ENCODE results near the gene PAM.

The PAM gene

GRCh38 chr5:102796498-102796897 is 41.4 kb downstream of the PAM start:
- no peak for DNase-seq (ENCODE audit: low spot score)
- Histone ChIP-seq H3K4me3 (no peak overlapping the region), H3K27ac (no peak overlapping the region)
- TF ChIP-seq, protein P1, sequence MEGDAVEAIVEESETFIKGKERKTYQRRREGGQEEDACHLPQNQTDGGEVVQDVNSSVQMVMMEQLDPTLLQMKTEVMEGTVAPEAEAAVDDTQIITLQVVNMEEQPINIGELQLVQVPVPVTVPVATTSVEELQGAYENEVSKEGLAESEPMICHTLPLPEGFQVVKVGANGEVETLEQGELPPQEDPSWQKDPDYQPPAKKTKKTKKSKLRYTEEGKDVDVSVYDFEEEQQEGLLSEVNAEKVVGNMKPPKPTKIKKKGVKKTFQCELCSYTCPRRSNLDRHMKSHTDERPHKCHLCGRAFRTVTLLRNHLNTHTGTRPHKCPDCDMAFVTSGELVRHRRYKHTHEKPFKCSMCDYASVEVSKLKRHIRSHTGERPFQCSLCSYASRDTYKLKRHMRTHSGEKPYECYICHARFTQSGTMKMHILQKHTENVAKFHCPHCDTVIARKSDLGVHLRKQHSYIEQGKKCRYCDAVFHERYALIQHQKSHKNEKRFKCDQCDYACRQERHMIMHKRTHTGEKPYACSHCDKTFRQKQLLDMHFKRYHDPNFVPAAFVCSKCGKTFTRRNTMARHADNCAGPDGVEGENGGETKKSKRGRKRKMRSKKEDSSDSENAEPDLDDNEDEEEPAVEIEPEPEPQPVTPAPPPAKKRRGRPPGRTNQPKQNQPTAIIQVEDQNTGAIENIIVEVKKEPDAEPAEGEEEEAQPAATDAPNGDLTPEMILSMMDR (IDR thresholded peaks at IDR 0.05) = no peak

DNA sequence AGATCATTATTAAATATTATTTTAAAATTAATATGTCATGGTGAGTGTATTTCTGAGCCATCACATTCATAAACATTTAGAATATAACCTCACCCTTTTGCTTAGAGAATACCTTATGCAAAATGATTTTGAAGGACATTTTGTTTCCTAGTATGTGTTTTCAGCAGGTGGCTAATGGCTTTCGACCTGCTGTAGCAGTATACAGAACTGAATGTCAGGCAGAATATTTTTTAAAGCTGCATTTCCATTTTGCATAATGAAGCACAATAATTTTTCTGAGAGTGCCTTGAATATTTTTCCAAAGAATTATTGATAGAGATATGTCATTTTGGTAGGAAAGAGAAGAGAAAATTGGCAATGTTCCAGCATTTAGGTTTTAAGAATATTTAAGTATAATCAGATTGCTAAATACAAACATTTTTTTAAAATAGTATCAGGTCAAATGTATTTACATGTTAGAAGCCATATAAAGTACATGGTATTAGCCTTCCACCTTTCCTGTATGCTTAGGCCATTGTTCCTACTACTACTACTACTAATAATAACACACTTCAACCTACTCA is 42.3 kb downstream of the PAM start:
- TF ChIP-seq, protein P1 (IDR thresholded peaks at IDR 0.05) = no peak
- no peak overlapping the region for H3K4me3 ChIP-seq
- DNase-seq (ENCODE audit: low spot score) = no peak
- no peak overlapping the region for H3K27ac ChIP-seq

- no peak for DNase-seq (ENCODE audit: low spot score)
- H3K4me3 ChIP-seq = no peak overlapping the region
- no peak overlapping the region for H3K27ac ChIP-seq
- TF ChIP-seq, protein P1 (IDR thresholded peaks at IDR 0.05) = no peak
Measured at GRCh38 chr5:102798104-102798785, 43.1 kb downstream of the PAM start.

DNA sequence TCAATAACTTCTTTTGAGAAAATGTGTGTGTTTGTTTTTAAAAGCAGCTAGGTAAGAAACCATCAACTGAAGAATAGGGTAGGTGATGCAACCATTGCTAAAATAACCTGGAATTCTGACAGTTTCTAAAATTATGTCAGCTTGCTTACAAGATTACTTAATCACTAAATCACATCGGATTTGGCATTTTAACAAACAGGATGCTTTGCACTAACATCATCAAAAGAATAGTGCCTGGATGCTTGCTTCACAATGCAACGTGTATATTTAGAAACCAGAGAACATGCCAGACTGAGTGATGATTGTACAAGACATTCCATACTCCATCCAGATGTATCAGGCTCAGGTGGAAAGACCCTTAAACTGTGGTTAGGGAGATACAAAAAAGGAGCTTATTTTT is 43.9 kb downstream of the PAM start:
- TF ChIP-seq, protein P1 (IDR thresholded peaks at IDR 0.05) = no peak
- H3K27ac ChIP-seq = no peak overlapping the region
- no peak for DNase-seq (ENCODE audit: low spot score)
- H3K4me3 ChIP-seq = no peak overlapping the region

- Histone ChIP-seq H3K27ac (no peak overlapping the region), H3K4me3 (no peak overlapping the region)
- DNase-seq (ENCODE audit: low spot score) = no peak
- TF ChIP-seq, protein P1 (IDR thresholded peaks at IDR 0.05) = no peak
Measured at GRCh38 chr5:102800427-102800826, 45.3 kb downstream of the PAM start.

GRCh38 chr5:102801371-102801770 is 46.3 kb downstream of the PAM start:
- Histone ChIP-seq H3K4me3 (no peak overlapping the region), H3K27ac (no peak overlapping the region)
- no peak for DNase-seq (ENCODE audit: low spot score)
- TF ChIP-seq, protein P1 (IDR thresholded peaks at IDR 0.05) = no peak
